HG02970 (cell line): ENCODE results near the gene DNAJC12.
"Not testable (repeated sequence)": the region's sequence is repeated elsewhere in the genome, so short reads cannot be mapped to it uniquely, and the experiment has no call there.

Experiments used
- ATAC-seq: cut with Tn5 transposase; IDR thresholded peaks from one replicate; pipeline ENCODE4 v1.9.1; 2021; ENCODE audit warnings: mild to moderate bottlenecking, moderate library complexity, moderate number of reproducible peaks; ENCODE audit not compliant: unreplicated experiment, low FRiP score

DNAJC12 gene

GRCh38 chr10:67837541-67838314, at the start of gene DNAJC12:
DNAJC12 (minus strand) TSS chr10:67838188; CDS start chr10:67838011, 177 bp downstream.
- ATAC-seq, result no peak

DNA sequence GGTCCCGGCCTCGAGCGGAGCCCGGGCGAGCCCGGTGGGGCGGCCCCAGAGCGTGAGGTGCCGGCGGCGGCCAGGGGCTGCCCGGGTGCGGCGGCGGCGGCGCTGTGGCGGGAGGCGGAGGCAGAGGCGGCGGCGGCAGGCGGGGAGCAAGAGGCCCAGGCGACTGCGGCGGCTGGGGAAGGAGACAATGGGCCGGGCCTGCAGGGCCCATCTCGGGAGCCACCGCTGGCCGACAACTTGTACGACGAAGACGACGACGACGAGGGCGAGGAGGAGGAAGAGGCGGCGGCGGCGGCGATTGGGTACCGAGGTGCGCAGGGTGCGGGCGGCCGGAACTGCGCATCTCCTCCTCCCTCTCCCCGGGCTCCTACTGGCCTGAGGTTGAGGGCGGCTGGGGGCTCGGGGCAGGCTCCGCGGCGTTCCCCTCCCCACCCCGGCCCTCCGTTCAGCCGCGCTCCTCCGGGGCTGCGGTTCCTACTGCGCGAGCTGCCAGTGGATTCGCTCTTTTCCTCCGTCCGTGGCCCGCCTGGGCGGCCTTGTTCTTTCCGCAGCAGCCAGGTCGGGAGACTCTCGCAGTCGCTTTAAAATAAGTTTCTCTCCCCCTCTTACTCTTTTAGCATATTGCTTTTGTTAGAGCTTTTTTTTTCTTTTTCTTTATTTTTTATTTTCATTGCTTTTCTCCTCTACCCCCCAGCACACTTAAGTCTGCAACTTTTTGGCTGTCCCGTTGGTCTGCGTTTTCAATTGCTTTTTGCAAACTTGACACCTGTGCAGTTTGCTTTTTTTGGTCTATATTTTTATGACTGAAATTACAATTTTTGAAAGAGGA, 47.1 kb upstream of the DNAJC12 start:
- ATAC-seq, result peak; percentile 57

DNA sequence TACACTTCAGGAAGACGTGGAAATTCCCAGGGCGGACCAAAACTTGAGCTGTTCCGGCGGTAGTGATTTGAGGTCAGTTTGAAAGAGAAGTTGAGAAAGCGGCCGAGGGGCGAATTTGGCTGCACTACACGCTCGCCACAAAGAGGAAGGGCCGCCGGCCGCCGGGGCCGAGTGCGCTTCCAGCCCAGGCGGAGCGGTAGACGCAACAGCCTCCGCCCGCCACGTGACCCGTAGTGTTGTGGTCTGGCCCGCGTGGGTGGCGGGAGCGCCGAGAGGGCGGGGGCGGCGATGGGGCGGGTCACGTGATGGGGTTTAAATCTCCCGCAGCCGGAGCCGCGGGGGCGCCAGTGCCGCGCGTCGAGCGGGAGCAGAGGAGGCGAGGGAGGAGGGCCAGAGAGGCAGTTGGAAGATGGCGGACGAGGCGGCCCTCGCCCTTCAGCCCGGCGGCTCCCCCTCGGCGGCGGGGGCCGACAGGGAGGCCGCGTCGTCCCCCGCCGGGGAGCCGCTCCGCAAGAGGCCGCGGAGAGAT, 46.4 kb upstream of the DNAJC12 start, which contains the start of gene SIRT1:
TSS of gene SIRT1 (plus strand) at position 344 of the 529 bp plus-strand sequence. CDS start at position 410, 66 bp downstream.
- ATAC-seq, result peak; percentile 81

DNA sequence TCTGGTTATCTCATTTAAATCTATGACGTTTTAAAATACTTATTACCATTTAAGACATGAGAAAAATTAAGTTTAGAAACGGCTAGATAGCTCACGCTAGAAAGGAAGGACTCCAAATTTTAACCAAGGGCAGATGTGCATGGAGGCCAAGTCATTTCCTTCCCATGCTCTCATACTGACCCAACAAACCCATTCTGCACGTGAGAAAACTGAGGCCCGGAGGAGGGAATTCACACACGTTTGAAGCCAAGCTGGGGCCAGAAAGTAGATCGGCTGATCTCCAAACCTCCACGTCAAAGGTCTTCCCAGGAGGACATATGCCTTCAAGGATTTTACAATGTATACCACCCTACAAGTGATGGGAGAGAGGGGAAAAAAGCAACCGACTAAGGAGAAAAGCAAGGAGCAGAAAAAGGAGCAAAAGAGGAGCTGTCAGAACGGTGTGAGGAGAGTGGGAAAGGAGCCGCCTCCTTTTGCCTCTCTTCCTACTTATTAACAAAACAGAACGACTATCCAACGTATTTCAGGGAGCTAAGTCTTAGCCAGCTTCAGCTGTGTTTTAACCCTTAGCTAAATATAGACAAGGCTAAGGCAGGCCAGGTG, 45.8 kb upstream of the DNAJC12 start:
- ATAC-seq, result no peak

- ATAC-seq, result no peak
Measured at GRCh38 chr10:67878133-67878532, 40.1 kb upstream of the DNAJC12 start.

DNA sequence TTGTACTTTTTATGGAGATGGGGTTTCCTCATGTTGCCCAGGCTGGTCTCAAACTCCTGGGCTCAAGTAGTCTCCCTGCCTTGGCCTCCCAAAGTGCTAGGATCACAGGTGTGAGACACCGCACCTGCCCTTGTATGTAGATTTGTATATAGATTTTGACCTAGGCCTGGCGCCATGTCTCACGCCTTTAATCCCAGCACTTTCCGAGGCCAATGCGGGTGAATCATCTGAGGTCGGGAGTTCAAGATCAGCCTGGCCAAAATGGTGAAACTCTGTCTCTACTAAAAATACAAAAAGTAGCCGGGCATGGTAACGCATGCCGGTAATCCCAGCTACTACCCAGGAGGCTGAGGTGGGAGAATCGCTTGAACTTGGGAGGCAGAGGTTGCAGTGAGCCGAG, 39.4 kb upstream of the DNAJC12 start:
- ATAC-seq, result not testable (repeated sequence)

- no peak for ATAC-seq
Measured at GRCh38 chr10:67875340-67876238, 37.6 kb upstream of the DNAJC12 start.

- ATAC-seq, result no peak
Measured at GRCh38 chr10:67869996-67870395, 32.0 kb upstream of the DNAJC12 start.

DNA sequence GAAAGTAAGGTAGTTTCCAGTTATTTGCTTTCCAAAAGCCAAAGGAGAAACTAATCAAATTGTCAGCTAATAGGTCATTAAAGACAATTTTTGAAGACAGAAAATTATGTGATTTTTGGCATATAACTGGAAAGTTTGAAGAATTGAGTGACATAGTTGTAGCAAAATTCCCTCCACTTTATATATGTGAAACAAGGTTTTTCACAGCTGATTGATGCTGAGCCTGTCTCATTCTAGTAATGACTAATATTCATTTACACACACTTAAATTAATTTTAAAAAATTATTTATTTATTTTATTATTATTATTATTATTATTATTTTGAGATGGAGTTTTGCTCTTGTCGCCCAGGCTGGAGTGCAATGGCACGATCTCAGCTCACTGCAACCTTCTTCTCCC, 30.1 kb upstream of the DNAJC12 start:
- no peak for ATAC-seq

DNA sequence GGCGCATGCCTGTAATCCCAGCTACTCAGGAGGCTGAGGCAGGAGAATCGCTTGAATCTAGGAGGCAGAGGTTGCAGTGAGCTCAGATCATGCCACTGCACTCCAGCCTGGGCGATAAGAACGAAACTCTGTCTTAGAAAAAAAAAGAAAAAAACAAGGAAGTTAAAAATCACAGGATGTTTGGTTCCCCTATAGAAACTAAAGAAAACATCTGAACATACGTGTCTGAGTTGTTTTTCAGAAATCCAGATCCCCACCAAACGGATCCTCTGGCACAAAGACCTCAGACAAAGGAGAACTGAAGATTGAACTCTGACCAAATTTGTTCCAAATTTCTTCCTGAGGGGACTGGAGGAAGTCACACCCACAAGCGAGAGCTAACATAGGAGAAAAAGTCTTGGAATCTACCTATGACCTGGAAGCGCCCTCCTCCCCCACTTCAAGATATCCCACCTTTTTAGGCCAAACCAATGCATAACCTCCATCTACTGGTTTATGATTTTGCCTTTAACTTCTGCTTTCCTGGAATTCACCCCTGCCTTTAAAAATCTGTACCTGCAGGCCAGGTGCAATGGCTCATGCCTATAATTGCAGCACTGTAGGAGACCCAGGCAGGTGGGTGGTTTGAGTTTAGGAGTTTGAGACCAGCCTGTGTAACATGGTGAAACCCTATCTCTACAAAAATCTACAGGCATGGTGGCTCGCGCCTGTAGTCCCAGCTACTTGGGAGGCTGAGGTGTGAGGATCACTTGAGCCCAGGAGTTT, 26.8 kb upstream of the DNAJC12 start:
- no peak for ATAC-seq

DNA sequence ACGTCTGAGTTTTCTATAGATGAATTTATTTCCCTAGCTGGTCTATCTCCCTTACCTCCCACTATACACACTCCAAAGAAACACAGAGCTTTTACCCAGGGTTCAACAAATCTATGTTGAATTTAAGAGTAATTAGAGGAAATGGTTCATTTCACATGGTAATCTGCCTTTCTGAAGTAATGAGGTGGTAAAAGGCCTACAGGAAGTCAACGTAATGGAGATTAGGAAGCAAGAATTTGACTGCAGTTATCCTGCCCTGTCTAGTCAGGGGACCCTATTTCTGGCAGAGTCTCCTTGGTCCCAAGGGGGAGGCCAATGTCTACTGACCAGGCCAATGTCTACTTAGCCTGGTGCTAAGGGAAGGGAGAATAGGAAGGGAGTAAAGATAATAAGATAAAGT, 25.1 kb upstream of the DNAJC12 start:
- ATAC-seq, result no peak

DNA sequence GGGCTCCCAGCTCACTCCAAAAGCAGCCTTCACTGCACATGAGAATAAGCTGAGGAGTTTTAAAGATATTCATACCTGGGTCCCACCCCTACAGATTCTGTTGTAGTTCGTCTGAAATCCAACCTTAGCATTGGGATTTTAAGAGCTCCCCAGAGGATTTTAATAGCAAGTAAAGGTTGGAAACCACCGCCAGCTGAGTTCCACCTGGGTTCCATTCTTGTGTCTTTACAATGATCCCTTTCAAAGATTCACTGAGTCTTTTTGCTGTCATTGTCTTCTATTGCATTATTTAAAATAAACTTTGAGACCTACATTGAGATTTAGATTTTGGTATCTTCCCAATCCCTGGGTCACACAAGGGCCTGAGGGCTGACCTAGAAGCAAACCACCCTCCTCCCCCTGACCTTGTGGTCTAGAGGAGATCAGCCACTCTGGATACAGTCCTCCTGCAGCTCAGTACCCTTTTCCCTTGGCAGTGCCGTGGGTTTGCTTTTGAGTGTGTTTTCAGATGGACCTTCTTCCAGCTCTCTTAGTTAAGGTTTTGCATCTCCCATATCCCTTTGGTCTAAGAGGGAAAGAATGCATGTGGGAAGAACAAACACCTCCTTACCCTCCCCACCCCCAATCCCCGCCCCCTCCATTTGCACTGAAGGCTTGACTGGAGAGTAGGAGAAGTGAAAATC, 23.9 kb upstream of the DNAJC12 start:
- ATAC-seq, result no peak

GRCh38 chr10:67858971-67859370, 21.0 kb upstream of the DNAJC12 start:
- no peak for ATAC-seq

DNA sequence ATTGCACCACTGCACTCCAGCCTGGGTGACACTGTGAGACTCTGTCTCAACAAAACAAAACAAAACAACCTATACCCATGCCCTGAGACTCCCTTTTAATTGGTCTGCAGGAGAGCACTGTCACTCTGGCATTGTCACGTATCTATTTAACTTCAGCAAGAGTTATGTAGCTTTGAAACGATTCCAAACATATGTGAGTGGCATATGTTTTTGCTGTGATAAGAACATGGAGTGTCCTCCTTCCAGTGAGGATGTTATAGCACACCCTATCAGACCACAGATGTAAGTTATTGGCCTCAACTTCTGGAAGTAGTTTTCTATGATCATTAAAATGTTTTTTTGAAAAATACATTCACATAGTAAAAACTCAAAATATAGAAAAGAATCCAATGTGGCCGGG, 15.5 kb upstream of the DNAJC12 start:
- no peak for ATAC-seq

- ATAC-seq, result no peak
Measured at GRCh38 chr10:67852761-67853160, 14.8 kb upstream of the DNAJC12 start.

DNA sequence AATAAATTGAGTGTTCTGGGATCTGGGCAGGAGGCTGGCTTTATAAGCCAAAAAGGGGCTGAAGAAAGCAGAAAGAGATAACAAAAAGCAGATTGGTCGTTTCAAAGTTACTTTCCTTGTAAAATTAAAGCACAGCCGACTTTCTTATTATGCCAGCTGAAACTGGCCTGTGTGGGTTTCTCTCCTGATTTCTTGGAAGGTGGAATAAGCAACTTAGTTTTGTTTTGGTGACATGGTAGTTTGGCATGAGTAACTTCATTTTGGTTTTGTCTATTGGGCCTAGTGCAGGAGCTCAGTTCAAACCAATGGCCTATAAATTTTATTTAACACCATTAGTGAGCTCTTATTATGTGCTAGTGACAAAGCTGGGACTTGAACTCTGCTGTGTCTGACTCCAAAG, 13.2 kb upstream of the DNAJC12 start:
- ATAC-seq, result no peak

DNA sequence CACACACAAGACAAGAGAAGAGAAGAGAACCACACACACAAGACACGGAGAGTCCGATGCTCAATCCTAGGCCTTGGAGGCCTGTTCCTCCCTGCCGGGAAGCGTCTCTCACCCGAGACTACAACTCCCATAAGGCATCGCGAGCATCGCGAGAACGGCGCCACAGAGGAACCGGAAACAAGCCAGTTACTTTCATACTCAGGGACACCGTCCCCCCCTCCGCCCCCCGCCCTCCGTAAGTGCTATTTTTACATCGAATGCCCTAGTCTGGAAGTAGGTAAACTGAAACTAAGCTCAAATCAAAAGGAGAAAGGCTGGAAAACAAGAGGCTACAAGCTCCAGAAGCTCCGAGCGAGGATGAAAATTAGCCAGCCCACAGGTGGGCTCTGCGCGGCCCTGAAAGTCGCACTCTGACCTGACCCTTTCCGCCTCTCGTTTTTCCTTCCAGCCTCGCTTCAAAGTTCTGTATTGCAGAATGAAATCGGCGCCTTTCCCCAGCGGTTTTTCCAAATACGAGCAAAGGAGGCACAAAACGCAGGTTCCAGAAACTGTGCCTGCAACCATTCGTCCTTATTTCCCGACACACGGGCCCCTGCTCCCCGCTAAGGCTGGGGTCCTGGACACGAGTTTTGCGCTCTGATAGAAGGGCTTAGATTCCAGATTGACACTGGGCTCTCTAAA, 11.5 kb upstream of the DNAJC12 start:
- ATAC-seq, result peak; percentile 90

DNA sequence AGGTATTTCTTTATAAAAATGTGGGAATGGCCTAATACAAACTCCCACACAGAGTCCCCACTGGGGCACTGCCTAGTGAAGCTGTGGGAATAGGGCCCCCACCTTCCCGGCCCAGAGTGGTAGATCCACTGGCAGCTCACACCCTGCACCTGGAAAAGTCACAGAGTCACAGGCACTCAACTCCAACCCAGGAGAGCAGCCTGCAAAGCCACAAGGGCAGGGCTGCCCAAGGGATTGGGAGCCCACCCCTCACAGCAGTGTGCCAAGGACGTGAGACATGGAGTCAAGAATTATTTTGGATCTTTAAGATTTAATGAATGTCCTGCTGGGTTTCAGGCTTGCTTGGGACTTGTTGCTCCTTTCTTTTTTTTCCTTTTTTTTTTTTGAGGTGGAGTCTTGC, 5.3 kb upstream of the DNAJC12 start:
- no peak for ATAC-seq
